GM06990 (cell line): ENCODE data around the gene PALD1.

ENCODE experiments used
- DNase-seq: peaks from one replicate; pipeline ENCODE4 v3.0.0-alpha.2; 2011; ENCODE audit not compliant: insufficient read length; ENCODE audit errors: extremely low read depth
- H3K27me3 ChIP-seq: replicated peaks from 2 replicates; pipeline ENCODE4 v1.6.0; 2011; ENCODE audit warnings: low read length; ENCODE audit not compliant: control insufficient read depth, insufficient read depth
- H3K36me3 ChIP-seq: 2 replicates; pipeline ENCODE4 v1.5.1; 2011; ENCODE audit warnings: low read length; ENCODE audit not compliant: control insufficient read depth, insufficient read depth
- H3K4me3 ChIP-seq: replicated peaks from 2 replicates; pipeline ENCODE4 v1.5.1; 2011; ENCODE audit warnings: low read depth, mild to moderate bottlenecking, control low read depth, low read length
- TF ChIP-seq, protein P1 (sequence below): IDR thresholded peaks from 2 replicates; pipeline ENCODE4 v1.5.1; 2011; ENCODE audit warnings: low read length, control low read depth, mild to moderate bottlenecking, inconsistent platforms; ENCODE audit not compliant: insufficient read depth, poor library complexity, severe bottlenecking

The PALD1 gene

DNA sequence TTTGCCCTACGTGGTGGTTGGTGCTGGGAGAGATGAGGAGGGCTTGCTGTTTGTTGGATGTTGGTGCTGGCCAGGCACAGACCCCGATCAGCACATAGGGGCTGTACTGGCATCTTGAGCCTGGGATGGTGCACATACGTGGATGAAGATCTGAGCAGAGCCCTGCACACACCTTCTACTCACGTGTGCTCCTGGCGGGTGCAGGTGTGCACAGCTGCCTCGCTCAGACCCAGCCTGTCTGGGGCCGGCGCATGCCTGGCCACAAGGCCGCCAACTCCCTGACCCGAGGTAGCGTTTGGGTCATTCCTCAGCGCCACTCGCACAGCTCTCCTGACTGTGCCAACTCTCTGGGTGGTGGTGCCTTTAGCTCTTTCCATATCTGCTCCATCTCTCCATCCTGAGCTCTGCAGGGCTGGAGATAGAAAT is 18.6 kb downstream of the PALD1 start:
- no peak overlapping the region for H3K4me3 ChIP-seq
- no peaks in the 10 kb centered on the region for H3K36me3 ChIP-seq
- H3K27me3 ChIP-seq, result no peaks in the 10 kb centered on the region
- DNase-seq, result no peak
- TF ChIP-seq, protein P1, sequence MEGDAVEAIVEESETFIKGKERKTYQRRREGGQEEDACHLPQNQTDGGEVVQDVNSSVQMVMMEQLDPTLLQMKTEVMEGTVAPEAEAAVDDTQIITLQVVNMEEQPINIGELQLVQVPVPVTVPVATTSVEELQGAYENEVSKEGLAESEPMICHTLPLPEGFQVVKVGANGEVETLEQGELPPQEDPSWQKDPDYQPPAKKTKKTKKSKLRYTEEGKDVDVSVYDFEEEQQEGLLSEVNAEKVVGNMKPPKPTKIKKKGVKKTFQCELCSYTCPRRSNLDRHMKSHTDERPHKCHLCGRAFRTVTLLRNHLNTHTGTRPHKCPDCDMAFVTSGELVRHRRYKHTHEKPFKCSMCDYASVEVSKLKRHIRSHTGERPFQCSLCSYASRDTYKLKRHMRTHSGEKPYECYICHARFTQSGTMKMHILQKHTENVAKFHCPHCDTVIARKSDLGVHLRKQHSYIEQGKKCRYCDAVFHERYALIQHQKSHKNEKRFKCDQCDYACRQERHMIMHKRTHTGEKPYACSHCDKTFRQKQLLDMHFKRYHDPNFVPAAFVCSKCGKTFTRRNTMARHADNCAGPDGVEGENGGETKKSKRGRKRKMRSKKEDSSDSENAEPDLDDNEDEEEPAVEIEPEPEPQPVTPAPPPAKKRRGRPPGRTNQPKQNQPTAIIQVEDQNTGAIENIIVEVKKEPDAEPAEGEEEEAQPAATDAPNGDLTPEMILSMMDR, result no peak

GRCh38 chr10:70498970-70499835 is 20.6 kb downstream of the PALD1 start:
- TF ChIP-seq, protein P1, result no peak
- Histone ChIP-seq H3K4me3 (no peak overlapping the region), H3K36me3 (no peaks in the 10 kb centered on the region), H3K27me3 (no peaks in the 10 kb centered on the region)
- DNase-seq, result no peak

DNA sequence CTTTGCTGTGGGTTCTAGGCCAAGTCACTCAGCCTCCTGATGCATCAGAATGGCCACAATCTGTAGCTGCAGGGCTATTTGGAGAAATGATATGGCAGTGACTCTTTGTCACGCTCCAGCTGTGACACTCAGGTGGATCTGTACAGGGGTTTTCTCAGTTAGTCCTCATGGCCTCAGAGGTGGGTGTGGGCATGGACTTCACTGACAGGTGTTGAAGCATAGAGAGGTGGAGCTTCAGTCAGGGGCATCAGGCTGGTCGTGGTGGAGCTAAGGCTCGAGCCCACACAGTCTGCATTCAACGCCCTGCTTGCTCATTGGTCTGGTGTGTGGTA is 21.2 kb downstream of the PALD1 start:
- H3K4me3 ChIP-seq, result no peak overlapping the region
- no peaks in the 10 kb centered on the region for H3K27me3 ChIP-seq
- TF ChIP-seq, protein P1, result no peak
- H3K36me3 ChIP-seq, result no peaks in the 10 kb centered on the region
- DNase-seq, result no peak

GRCh38 chr10:70500368-70500767 is 21.8 kb downstream of the PALD1 start:
- TF ChIP-seq, protein P1, result no peak
- DNase-seq, result no peak
- Histone ChIP-seq H3K27me3 (no peaks in the 10 kb centered on the region), H3K4me3 (no peak overlapping the region), H3K36me3 (no peaks in the 10 kb centered on the region)

DNA sequence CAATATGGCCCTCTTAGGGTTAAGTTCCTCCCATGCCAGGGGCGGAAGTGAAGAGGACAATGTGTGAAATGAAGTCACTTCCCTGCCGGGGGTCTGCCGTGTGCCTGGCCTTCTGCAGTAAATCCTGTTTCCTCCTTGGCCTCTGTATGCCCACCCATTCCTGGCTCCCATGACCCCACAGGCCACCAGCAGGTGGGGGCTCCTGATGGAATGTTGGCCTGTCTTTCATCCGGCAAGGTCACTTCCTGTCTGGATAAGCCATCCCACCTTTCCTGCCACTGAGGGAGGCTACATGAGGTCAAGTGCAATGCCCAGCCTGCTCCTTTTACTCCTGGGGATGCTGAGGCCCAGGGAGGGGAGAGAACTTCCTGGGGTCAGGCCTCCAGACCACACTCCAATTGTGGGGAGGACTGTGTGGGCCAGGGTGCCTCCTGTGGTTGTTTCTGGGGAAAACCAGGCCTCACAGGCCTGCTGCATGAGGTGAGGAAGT is 22.3 kb downstream of the PALD1 start:
- no peaks in the 10 kb centered on the region for H3K36me3 ChIP-seq

More for the DNA sequence above, 22.3 kb downstream of the PALD1 start:
- no peak for DNase-seq
- TF ChIP-seq, protein P1, result no peak
- Histone ChIP-seq H3K27me3 (no peaks in the 10 kb centered on the region), H3K4me3 (no peak overlapping the region)
